Heart right ventricle (tissue), 16 donors: Measurements from ENCODE around the gene ITGAX. TPM values are rescaled to one million over a fixed set of nuclear protein-coding genes. Genes with fewer than 3 reads are reported as not detected.

Experiments
- ATAC-seq, 8 donors: fragments of 200-7000 bp; cut with Tn5 transposase; one replicate each; pipeline ENCODE4 v1.9.1; 2020; ENCODE audit warnings: mild to moderate bottlenecking in 8 of 8, moderate library complexity in 8 of 8, moderate number of reproducible peaks in 1 of 8
- DNase-seq, 2 donors: peaks; one replicate each; pipeline ENCODE4 v3.0.0-alpha.2; 2020
- H3K27ac ChIP-seq, 10 donors: fragments of 200-600 bp; sonication (generic) in 2 of 10; one replicate each; pipeline versions ENCODE4 v1.5.0 to v1.8.0; 2020 to 2022; ENCODE audit warnings: mild to moderate bottlenecking in 3 of 10
- H3K27me3 ChIP-seq, 7 donors: fragments of 200-600 bp; one replicate each; pipeline ENCODE4 v1.8.0; 2021 to 2022; ENCODE audit warnings: mild to moderate bottlenecking in 2 of 7
- H3K36me3 ChIP-seq, 9 donors: fragments of 200-600 bp; sonication (generic) in 1 of 9; one replicate each; pipeline versions ENCODE4 v1.5.0 to v1.8.0; 2020 to 2022; ENCODE audit warnings: mild to moderate bottlenecking in 2 of 9
- H3K4me1 ChIP-seq, 9 donors: fragments of 200-600 bp; sonication (generic) in 1 of 9; one replicate each; pipeline versions ENCODE4 v1.5.0 to v1.8.0; 2020 to 2022; ENCODE audit warnings: mild to moderate bottlenecking in 4 of 9
- H3K4me3 ChIP-seq, 10 donors: fragments of 200-600 bp; sonication (generic) in 2 of 10; one replicate each; pipeline versions ENCODE4 v1.5.0 to v1.8.0; 2020 to 2022; ENCODE audit warnings: mild to moderate bottlenecking in 7 of 10, moderate library complexity in 2 of 10
- H3K9me3 ChIP-seq, 11 donors: fragments of 200-600 bp in 10 of 11; sonication (generic) in 2 of 11; one replicate each; pipeline versions ENCODE4 v1.5.0 to v1.8.0; 2013 to 2022; ENCODE audit warnings: mild to moderate bottlenecking in 2 of 11, control low read depth in 1 of 11, moderate library complexity in 1 of 11
- CTCF ChIP-seq, 9 donors: fragments of 200-600 bp; sonication (generic) in 2 of 9; IDR thresholded peaks; one replicate each; pipeline versions ENCODE4 v1.5.0 to v1.8.0; 2021 to 2022; ENCODE audit warnings: antibody characterized with exemption in 9 of 9, mild to moderate bottlenecking in 5 of 9, moderate library complexity in 1 of 9
- whole genome bisulfite sequencing, 2 donors: extraction: QIAGEN DNeasy Blood & Tissue Kit; methylation state at CpG; one replicate each; pipeline ENCODE4 v1.1.7; 2013; ENCODE audit warnings: inconsistent platforms in 1 of 2; 5-methylcytosine and 5-hydroxymethylcytosine counted together
- intact Hi-C, 10 donors: fragments of 100-400 bp; cut with DNase I; formaldehyde crosslinking; loops; one replicate each; pipeline versions ENCODE4 v1.11.1 to v1.14.2; 2022
- polyA plus RNA-seq, 2 donors: library from polyadenylated mRNA; stranded (reverse); fragments of 200-250 nt; gene quantifications; one replicate each; pipeline ENCODE4 v1.2.3, GENCODE V29; 2013
- total RNA-seq, 10 donors: library from RNA; stranded (reverse); fragmentation: NEBNext Ultra II Directional in 3 of 10; extraction: Animal tissue kit (Norgen Biotek cat#: 25700) in 3 of 10; gene quantifications; one replicate each; pipeline versions ENCODE4 v1.2.1 to v1.2.4, GENCODE V29; 2021 to 2023
- donor health status: Arrhythmogenic right ventricular cardiomyopathy.
- donor health status: ischemic (EF 13 %, LVEDD 7.1; RV severe dilation, severe dysfunction).
- donor health status: healthy with polysubstance abuse.
- donor health status: DM: no; HTN: yes; CAD: no.
- donor health status: DM: no; HTN: no; CAD: no.
- donor health status: ischemic (EF 25% LVEDD 6.9; RV normal size, moderate dysfunction).
- donor health status: ischemic (EF 25% LVEDD 5.7; RV mildly dilated, moderate dysfunction).
- donor health status: healthy.
- donor health status: DM: yes; HTN: yes; CAD: no.
- donor health status: Ischemic cardiomyopathy.
- donor health status: ischemic (EF 35%, LVEDD 5.7; RV mildly dilated, moderate dysfunction).
- donor health status: nonischemic (EF 11% LVEDD 7.7; RV severe dilation, severe dysfunction).
- donor health status: DM: yes; HTN: yes; CAD: no.
- donor health status: PGD.
- donor health status: ischemic (EF 29% LVEDD 5.4; RV normal size, mild dysfunction).
- donor health status: nonischemic (EF 23%, LVEDD 6.1; RV moderate dilation, normal function).

Gene ITGAX
- total and polyA plus RNA-seq, 12 donors, result 0.79 to 18.5 (median 1.9) TPM

- no peak for TF ChIP-seq CTCF (IDR thresholded peaks at IDR 0.05)
- ATAC-seq (no peak), DNase-seq (no peak)
- 32 to 38% methylated on average over 39 of the region's 39 CpGs for WGBS, 2 donors
- peaks cover 0 to 5% (median 0%) of the 10 kb centered on the region in 9 donors for H3K4me1 ChIP-seq
- H3K27me3 ChIP-seq, result peaks cover 6 to 74% (median 57%) of the 10 kb centered on the region in 7 donors
- H3K36me3 ChIP-seq, result peaks cover 0 to 48% (median 0%) of the 10 kb centered on the region in 9 donors
- H3K4me3 ChIP-seq, result no peak overlapping the region
- H3K9me3 ChIP-seq, result no peaks in the 10 kb centered on the region
- H3K27ac ChIP-seq, result no peak overlapping the region
- intact Hi-C loops, result loop anchor here in 1 of 10 donors (10.0 kb wide), 2 partner anchors 65 to 345 kb away; partner anchors contain the start of gene HSD3B7
Observed at GRCh38 chr16:31329671-31330552, 25.1 kb upstream of the ITGAX start.

GRCh38 chr16:31330553-31330890, 24.5 kb upstream of the ITGAX start:
- no peaks in the 10 kb centered on the region for H3K9me3 ChIP-seq
- 35 to 37% methylated on average over 8 of the region's 8 CpGs for WGBS, 2 donors
- ATAC-seq (no peak), DNase-seq (no peak)
- no peak overlapping the region for H3K4me3 ChIP-seq
- H3K4me1 ChIP-seq, result peaks cover 0 to 5% (median 0%) of the 10 kb centered on the region in 9 donors
- H3K36me3 ChIP-seq, result peaks cover 0 to 42% (median 0%) of the 10 kb centered on the region in 9 donors
- H3K27ac ChIP-seq, result no peak overlapping the region
- peaks cover 6 to 79% (median 57%) of the 10 kb centered on the region in 7 donors for H3K27me3 ChIP-seq
- intact Hi-C loops, result loop anchor here in 1 of 10 donors (10.0 kb wide), 1 partner anchor 346 kb away; the partner anchor contains the start of gene HSD3B7
- TF ChIP-seq CTCF (IDR thresholded peaks at IDR 0.05), result no peak

- H3K27me3 ChIP-seq, result peaks cover 6 to 86% (median 57%) of the 10 kb centered on the region in 7 donors
Observed at GRCh38 chr16:31331141-31331764, 23.7 kb upstream of the ITGAX start.

More at GRCh38 chr16:31331141-31331764, 23.7 kb upstream of the ITGAX start:
- Histone ChIP-seq H3K4me1 (peaks cover 0 to 5% (median 0%) of the 10 kb centered on the region in 9 donors), H3K36me3 (peaks cover 0 to 34% (median 0%) of the 10 kb centered on the region in 9 donors), H3K9me3 (no peaks in the 10 kb centered on the region), H3K27ac (no peak overlapping the region), H3K4me3 (peak overlapping the region in 5 of 10 donors; percentile 2 to 37 (median 34))
- ATAC-seq, result no peak
- 5% methylated on average over 39 to 46 of the region's 46 CpGs for WGBS, 2 donors
- no peak for TF ChIP-seq CTCF (IDR thresholded peaks at IDR 0.05)
- intact Hi-C loops, result loop anchor here in 1 of 10 donors (10.0 kb wide), 1 partner anchor 346 kb away; the partner anchor contains the start of gene HSD3B7
- DNase-seq, result no peak
